ENCODE data around the gene APOBR. TPM values are rescaled to one million over a fixed set of nuclear protein-coding genes. Genes with fewer than 3 reads are reported as not detected.

APOBR gene
- polyA plus RNA-seq, 3 donors: 1.9 to 48.6 (median 3.8) TPM

- H3K4me1 ChIP-seq (ENCODE audit: control insufficient read depth in 1 of 2, insufficient read depth in 2 of 2, low read length in 2 of 2): peaks cover 28 to 29% of the 10 kb centered on the region in 2 donors
Observed at GRCh38 chr16:28527985-28528384, 33.5 kb downstream of the APOBR start.

GRCh38 chr16:28528463-28528867 lies 34.0 kb downstream of the APOBR start:
- Histone ChIP-seq H2AFZ (ENCODE audit: insufficient read depth, low read depth, low read length, poor library complexity, severe bottlenecking) (no peak overlapping the region), H3K4me3 (replicated peaks in 1 of 3; ENCODE audit: low read depth in 2 of 3, low read length in 3 of 3) (no peak overlapping the region), H4K20me1 (ENCODE audit: insufficient read depth, low read length) (no peaks in the 10 kb centered on the region), H3K27ac (ENCODE audit: low read depth in 1 of 2, low read length in 2 of 2) (no peak overlapping the region), H3K9me3 (replicated peaks in 1 of 2; ENCODE audit: control insufficient read depth in 1 of 2, insufficient read depth in 1 of 2, low read length in 2 of 2) (no peaks in the 10 kb centered on the region), H3K4me2 (replicated peaks; ENCODE audit: extremely low read depth, low read length, poor library complexity, severe bottlenecking) (no peak overlapping the region), H3K4me1 (ENCODE audit: control insufficient read depth in 1 of 2, insufficient read depth in 2 of 2, low read length in 2 of 2) (peaks cover 33 to 34% of the 10 kb centered on the region in 2 donors), H3K27me3 (ENCODE audit: control insufficient read depth in 2 of 2, insufficient read depth in 2 of 2, low read length in 2 of 2) (no peaks in the 10 kb centered on the region), H3K79me2 (ENCODE audit: insufficient read depth, low read length) (no peaks in the 10 kb centered on the region), H3K36me3 (replicated peaks in 1 of 2; ENCODE audit: control insufficient read depth in 1 of 2, insufficient read depth in 2 of 2, low read length in 2 of 2) (no peaks in the 10 kb centered on the region), H3K9ac (ENCODE audit: insufficient read depth, low read length, poor library complexity, severe bottlenecking) (no peak overlapping the region)
- H3K27ac Mint-ChIP-seq: no peak overlapping the region
- no peak for DNase-seq
- WGBS (ENCODE audit: insufficient coverage): 93% methylated on average over 3 of the region's 5 CpGs
- intact Hi-C loops (cut with micrococcal nuclease): no loop called here
- TF ChIP-seq, protein P1, sequence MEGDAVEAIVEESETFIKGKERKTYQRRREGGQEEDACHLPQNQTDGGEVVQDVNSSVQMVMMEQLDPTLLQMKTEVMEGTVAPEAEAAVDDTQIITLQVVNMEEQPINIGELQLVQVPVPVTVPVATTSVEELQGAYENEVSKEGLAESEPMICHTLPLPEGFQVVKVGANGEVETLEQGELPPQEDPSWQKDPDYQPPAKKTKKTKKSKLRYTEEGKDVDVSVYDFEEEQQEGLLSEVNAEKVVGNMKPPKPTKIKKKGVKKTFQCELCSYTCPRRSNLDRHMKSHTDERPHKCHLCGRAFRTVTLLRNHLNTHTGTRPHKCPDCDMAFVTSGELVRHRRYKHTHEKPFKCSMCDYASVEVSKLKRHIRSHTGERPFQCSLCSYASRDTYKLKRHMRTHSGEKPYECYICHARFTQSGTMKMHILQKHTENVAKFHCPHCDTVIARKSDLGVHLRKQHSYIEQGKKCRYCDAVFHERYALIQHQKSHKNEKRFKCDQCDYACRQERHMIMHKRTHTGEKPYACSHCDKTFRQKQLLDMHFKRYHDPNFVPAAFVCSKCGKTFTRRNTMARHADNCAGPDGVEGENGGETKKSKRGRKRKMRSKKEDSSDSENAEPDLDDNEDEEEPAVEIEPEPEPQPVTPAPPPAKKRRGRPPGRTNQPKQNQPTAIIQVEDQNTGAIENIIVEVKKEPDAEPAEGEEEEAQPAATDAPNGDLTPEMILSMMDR (IDR thresholded peaks at IDR 0.05): no peak
- peaks cover 0 to 9% of the 10 kb centered on the region in 2 donors for H3K36me3 Mint-ChIP-seq
- H3K9me3 Mint-ChIP-seq: peaks cover 0 to 3% (median 0%) of the 10 kb centered on the region in 7 donors
- H3K4me3 Mint-ChIP-seq: no peak overlapping the region
- H3K27me3 Mint-ChIP-seq (ENCODE audit: low read depth in 3 of 3): peaks cover 0 to 3% (median 0%) of the 10 kb centered on the region in 3 donors
- peaks cover 33% of the 10 kb centered on the region for H3K4me1 Mint-ChIP-seq

More at GRCh38 chr16:28527985-28528384, 33.5 kb downstream of the APOBR start:
- Histone ChIP-seq H3K4me2 (replicated peaks; ENCODE audit: extremely low read depth, low read length, poor library complexity, severe bottlenecking) (no peak overlapping the region), H3K36me3 (replicated peaks in 1 of 2; ENCODE audit: control insufficient read depth in 1 of 2, insufficient read depth in 2 of 2, low read length in 2 of 2) (no peaks in the 10 kb centered on the region), H3K79me2 (ENCODE audit: insufficient read depth, low read length) (no peaks in the 10 kb centered on the region), H3K27me3 (ENCODE audit: control insufficient read depth in 2 of 2, insufficient read depth in 2 of 2, low read length in 2 of 2) (no peaks in the 10 kb centered on the region), H4K20me1 (ENCODE audit: insufficient read depth, low read length) (no peaks in the 10 kb centered on the region), H3K4me3 (replicated peaks in 1 of 3; ENCODE audit: low read depth in 2 of 3, low read length in 3 of 3) (no peak overlapping the region), H3K9ac (ENCODE audit: insufficient read depth, low read length, poor library complexity, severe bottlenecking) (no peak overlapping the region), H2AFZ (ENCODE audit: insufficient read depth, low read depth, low read length, poor library complexity, severe bottlenecking) (no peak overlapping the region), H3K9me3 (replicated peaks in 1 of 2; ENCODE audit: control insufficient read depth in 1 of 2, insufficient read depth in 1 of 2, low read length in 2 of 2) (no peaks in the 10 kb centered on the region), H3K27ac (ENCODE audit: low read depth in 1 of 2, low read length in 2 of 2) (no peak overlapping the region)
- Mint-ChIP-seq H3K4me1 (peaks cover 28% of the 10 kb centered on the region), H3K36me3 (peaks cover 0 to 7% of the 10 kb centered on the region in 2 donors), H3K27ac (no peak overlapping the region), H3K9me3 (peaks cover 0 to 3% (median 0%) of the 10 kb centered on the region in 7 donors), H3K4me3 (no peak overlapping the region), H3K27me3 (ENCODE audit: low read depth in 3 of 3) (peaks cover 0 to 2% (median 0%) of the 10 kb centered on the region in 3 donors)
- TF ChIP-seq, protein P1 (IDR thresholded peaks at IDR 0.05): no peak
- no peak for DNase-seq
- intact Hi-C loops (cut with micrococcal nuclease): no loop called here
- 100% methylated on average over 1 of the region's 5 CpGs for WGBS (ENCODE audit: insufficient coverage)

Data from CD14-positive monocyte (primary cell).